Measurements from ENCODE around the gene ADORA2B. TPM values are rescaled to one million over a fixed set of nuclear protein-coding genes. Genes with fewer than 3 reads are reported as not detected.

Gene ADORA2B
- total and polyA plus RNA-seq, 2 experiments from 2014 or later: 10.3 to 13.7 TPM

DNA sequence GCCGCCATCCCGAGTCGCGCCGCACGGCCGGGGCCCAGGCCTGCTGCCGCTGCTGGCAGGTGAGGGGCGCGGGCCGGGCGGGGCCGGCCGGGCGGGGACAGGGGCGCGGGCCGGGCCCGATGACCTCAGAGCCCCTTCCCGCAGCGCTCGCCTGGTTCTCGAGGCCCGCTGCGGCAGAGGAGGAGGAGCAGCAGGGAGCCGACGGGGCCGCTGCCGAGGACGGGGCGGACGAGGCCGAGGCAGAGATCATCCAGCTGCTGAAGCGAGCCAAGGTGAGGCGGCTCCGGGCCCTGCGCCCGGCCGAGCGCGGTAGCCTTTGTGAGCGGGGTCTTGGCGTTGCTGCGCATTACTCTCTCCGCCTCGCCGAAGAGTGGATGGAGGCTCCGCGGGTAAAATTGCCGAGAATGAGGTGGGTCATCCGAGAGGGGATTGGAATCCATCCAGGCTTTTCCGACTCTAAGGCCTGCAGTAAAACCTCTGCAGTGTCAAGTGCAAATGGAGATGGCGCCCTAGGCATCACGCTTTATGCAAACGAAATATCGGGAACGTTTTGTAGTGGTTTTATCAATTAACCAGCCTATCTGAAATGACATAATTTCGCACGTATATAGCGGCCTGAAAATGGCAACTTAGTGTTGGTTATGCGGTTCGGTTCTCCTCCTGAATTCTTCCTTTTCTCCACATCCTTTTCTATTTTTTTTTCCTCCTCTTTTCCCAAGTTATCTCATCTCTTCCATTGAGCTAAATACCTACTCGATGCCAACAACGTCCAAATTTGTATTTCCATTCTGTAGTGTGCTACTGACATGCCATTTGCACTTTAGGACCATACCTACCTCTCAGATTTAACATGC, 55.3 kb downstream of the ADORA2B start:
- H3K4me3 ChIP-seq: peak overlapping the region; percentile 84
- peaks cover 9% of the 10 kb centered on the region; the same call in 1 of the 2 replicates for H3K4me1 ChIP-seq (ENCODE audit: insufficient read depth)
- H2AFZ ChIP-seq: peak overlapping the region; percentile 62
- 2 to 3% methylated on average over 39 to 59 of the region's 64 CpGs for WGBS, 2 experiments (ENCODE audit: low coverage in 1 of 2, low lambda C conversion rate in 2 of 2, missing lambda C conversion rate in 2 of 2)
- peak; percentile 73 for DNase-seq
- peak overlapping the region; percentile 91 for H3K4me2 ChIP-seq (ENCODE audit: unreplicated experiment)
- H3K27ac ChIP-seq: peak overlapping the region; percentile 92
- H3F3A ChIP-seq (ENCODE audit: insufficient read depth): peaks cover 9% of the 10 kb centered on the region; the same call in 1 of the 2 replicates
- no peaks in the 10 kb centered on the region for H3K9me2 ChIP-seq (ENCODE audit: insufficient read depth)
- no peaks in the 10 kb centered on the region for H3K9me3 ChIP-seq (ENCODE audit: low read depth)
- peaks cover 34% of the 10 kb centered on the region for H3K36me3 ChIP-seq (ENCODE audit: low read depth)
- no peak for TF ChIP-seq EZH2 (IDR thresholded peaks at IDR 0.05; ENCODE audit: insufficient read depth, poor library complexity, severe bottlenecking)
- TF ChIP-seq EZH2phosphoT487 (IDR thresholded peaks at IDR 0.05; ENCODE audit: insufficient read depth, low read depth): no peak
- H3K79me2 ChIP-seq (ENCODE audit: insufficient read depth): peaks cover 39% of the 10 kb centered on the region
- no peaks in the 10 kb centered on the region for H3K27me3 ChIP-seq (replicated peaks; ENCODE audit: insufficient read depth)
- in situ Hi-C loops (cut with MboI): loop anchor here (25.0 kb wide), 1 partner anchor 163 kb away; no protein-coding TSS in a partner anchor
- H3K9ac ChIP-seq: peak overlapping the region; percentile 91
- H4K20me1 ChIP-seq (ENCODE audit: insufficient read depth): no peaks in the 10 kb centered on the region; the same call in 1 of the 2 replicates

GRCh38 chr17:16001226-16001897, 56.4 kb downstream of the ADORA2B start:
- Histone ChIP-seq H3F3A (ENCODE audit: insufficient read depth) (peaks cover 9% of the 10 kb centered on the region), H3K4me2 (ENCODE audit: unreplicated experiment) (peak overlapping the region; percentile 91), H4K20me1 (ENCODE audit: insufficient read depth) (no peaks in the 10 kb centered on the region; the same call in 1 of the 2 replicates), H3K36me3 (ENCODE audit: low read depth) (peaks cover 34% of the 10 kb centered on the region), H3K79me2 (ENCODE audit: insufficient read depth) (peaks cover 39% of the 10 kb centered on the region), H2AFZ (no peak overlapping the region), H3K9me3 (ENCODE audit: low read depth) (no peaks in the 10 kb centered on the region), H3K4me3 (peak overlapping the region; percentile 84), H3K9me2 (ENCODE audit: insufficient read depth) (no peaks in the 10 kb centered on the region), H3K9ac (no peak overlapping the region; the same call in 1 of the 2 replicates), H3K27me3 (replicated peaks; ENCODE audit: insufficient read depth) (no peaks in the 10 kb centered on the region), H3K4me1 (ENCODE audit: insufficient read depth) (peaks cover 9% of the 10 kb centered on the region; the same call in 1 of the 2 replicates), H3K27ac (no peak overlapping the region)
- in situ Hi-C loops (cut with MboI): no loop called here
- TF ChIP-seq EZH2 (IDR thresholded peaks at IDR 0.05; ENCODE audit: insufficient read depth, poor library complexity, severe bottlenecking): no peak
- no peak for TF ChIP-seq EZH2phosphoT487 (IDR thresholded peaks at IDR 0.05; ENCODE audit: insufficient read depth, low read depth)
- DNase-seq: peak; percentile 30

DNA sequence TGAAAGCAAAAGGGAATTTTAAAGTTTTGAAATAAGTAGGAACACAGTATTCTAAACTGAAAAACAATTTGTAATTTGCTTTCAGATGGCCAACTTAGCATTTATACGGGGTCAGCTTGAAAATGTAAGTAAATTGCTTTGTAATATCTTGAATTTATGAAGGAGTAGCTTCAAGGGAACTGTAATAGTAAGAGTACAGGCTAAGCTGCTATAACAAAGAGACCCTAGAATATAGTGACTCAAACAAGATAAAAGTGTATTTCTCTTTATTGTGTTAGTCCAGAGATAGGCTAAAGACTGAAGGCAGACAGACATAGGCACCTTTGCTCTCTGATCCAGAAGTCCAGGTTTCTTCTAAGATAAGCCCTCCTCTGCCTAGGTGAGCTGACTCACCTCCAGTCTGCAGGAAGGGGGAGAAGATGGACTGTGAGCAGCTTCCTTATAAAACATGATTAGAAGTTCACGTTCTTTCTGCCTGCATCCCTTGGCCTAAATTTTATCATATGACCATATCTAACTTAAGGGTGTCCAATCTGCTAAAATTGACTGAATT, 57.9 kb downstream of the ADORA2B start:
- no peaks in the 10 kb centered on the region for H3K9me3 ChIP-seq (ENCODE audit: low read depth)
- H3K4me3 ChIP-seq: no peak overlapping the region
- DNase-seq: no peak
- TF ChIP-seq EZH2phosphoT487 (IDR thresholded peaks at IDR 0.05; ENCODE audit: insufficient read depth, low read depth): no peak
- TF ChIP-seq EZH2 (IDR thresholded peaks at IDR 0.05; ENCODE audit: insufficient read depth, poor library complexity, severe bottlenecking): no peak
- WGBS, 2 experiments (ENCODE audit: low coverage in 1 of 2, low lambda C conversion rate in 2 of 2, missing lambda C conversion rate in 2 of 2): 85 to 89% methylated on average over 2 of the region's 2 CpGs
- H3K9ac ChIP-seq: no peak overlapping the region
- H3F3A ChIP-seq (ENCODE audit: insufficient read depth): peaks cover 9% of the 10 kb centered on the region
- no peaks in the 10 kb centered on the region for H3K27me3 ChIP-seq (replicated peaks; ENCODE audit: insufficient read depth)
- no peak overlapping the region for H2AFZ ChIP-seq
- in situ Hi-C loops (cut with MboI): no loop called here
- peaks cover 32% of the 10 kb centered on the region for H3K79me2 ChIP-seq (ENCODE audit: insufficient read depth)
- H3K36me3 ChIP-seq (ENCODE audit: low read depth): peaks cover 44% of the 10 kb centered on the region
- no peaks in the 10 kb centered on the region for H3K9me2 ChIP-seq (ENCODE audit: insufficient read depth)
- H4K20me1 ChIP-seq (ENCODE audit: insufficient read depth): no peaks in the 10 kb centered on the region; the same call in 1 of the 2 replicates
- H3K4me1 ChIP-seq (ENCODE audit: insufficient read depth): peaks cover 9% of the 10 kb centered on the region; the same call in 1 of the 2 replicates
- no peak overlapping the region for H3K27ac ChIP-seq
- no peak overlapping the region for H3K4me2 ChIP-seq (ENCODE audit: unreplicated experiment)

DNA sequence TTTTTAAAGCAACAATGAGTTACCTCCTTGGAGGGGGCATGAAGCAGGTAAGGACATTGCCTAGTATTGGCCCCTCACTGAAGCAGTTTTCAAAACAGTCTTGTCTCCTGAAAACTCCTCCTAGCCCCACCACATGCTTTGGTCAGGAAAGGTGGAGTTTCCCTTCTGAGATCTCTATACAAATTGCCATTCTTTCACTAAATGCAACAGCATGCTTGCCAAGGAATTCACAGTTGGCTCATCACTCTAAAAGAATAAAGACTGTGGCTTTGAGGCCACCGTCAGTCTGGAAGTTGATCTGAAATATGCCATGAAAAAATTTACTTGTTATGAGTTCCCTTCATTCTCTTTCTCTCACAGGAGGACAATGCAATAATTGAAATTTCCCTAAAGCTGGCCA, 58.9 kb downstream of the ADORA2B start:
- WGBS, 2 experiments (ENCODE audit: low coverage in 1 of 2, low lambda C conversion rate in 2 of 2, missing lambda C conversion rate in 2 of 2): 91 to 95% methylated on average over 1 of the region's 1 CpG
- Histone ChIP-seq H3K9ac (no peak overlapping the region), H3K27ac (no peak overlapping the region), H4K20me1 (ENCODE audit: insufficient read depth) (no peaks in the 10 kb centered on the region; the same call in 1 of the 2 replicates), H3K79me2 (ENCODE audit: insufficient read depth) (peaks cover 34% of the 10 kb centered on the region), H3K9me2 (ENCODE audit: insufficient read depth) (no peaks in the 10 kb centered on the region), H3F3A (ENCODE audit: insufficient read depth) (peaks cover 4% of the 10 kb centered on the region), H3K4me1 (ENCODE audit: insufficient read depth) (peaks cover 9% of the 10 kb centered on the region; the same call in 1 of the 2 replicates), H3K36me3 (ENCODE audit: low read depth) (peaks cover 55% of the 10 kb centered on the region), H3K27me3 (replicated peaks; ENCODE audit: insufficient read depth) (no peaks in the 10 kb centered on the region), H3K4me3 (no peak overlapping the region), H3K4me2 (ENCODE audit: unreplicated experiment) (no peak overlapping the region), H2AFZ (no peak overlapping the region), H3K9me3 (ENCODE audit: low read depth) (no peaks in the 10 kb centered on the region)
- in situ Hi-C loops (cut with MboI): no loop called here
- DNase-seq: no peak
- TF ChIP-seq EZH2phosphoT487 (IDR thresholded peaks at IDR 0.05; ENCODE audit: insufficient read depth, low read depth): no peak
- no peak for TF ChIP-seq EZH2 (IDR thresholded peaks at IDR 0.05; ENCODE audit: insufficient read depth, poor library complexity, severe bottlenecking)

Measured in GM23248 (cell line).